GM12878 (cell line): Measurements from ENCODE around the gene LRRC8B. TPM values are rescaled to one million over a fixed set of nuclear protein-coding genes. Genes with fewer than 3 reads are reported as not detected.

Experiments used
- ATAC-seq: fragments of 200-7000 bp; cut with Tn5 transposase; 3 replicates; pipeline ENCODE4 v1.9.1; 2020; ENCODE audit warnings: mild to moderate bottlenecking, moderate library complexity
- Bru-seq: library from RNA; stranded (reverse); fragments of 400-500 nt; gene quantifications from one replicate; lab custom pipeline; 2021; lab: Mats Ljungman, UMichigan
- BruChase-seq, 2 experiments: library from RNA; stranded (reverse); fragments of 400-500 nt; gene quantifications; one replicate each; lab custom pipeline; 2021; lab: Mats Ljungman, UMichigan
- BruUV-seq: library from RNA; stranded (reverse); fragments of 400-500 nt; replicated peaks from 2 replicates; lab custom pipeline; 2021; lab: Mats Ljungman, UMichigan
- CTCF ChIA-PET: fragments of 300-600 bp; sonication (Branson Sonifier 250); formaldehyde crosslinking; extraction: SDS; loops from one replicate; lab custom pipeline; 2021; ENCODE audit warnings: inconsistent platforms; lab: Yijun Ruan, JAX
- POLR2A ChIA-PET: fragments of 350-600 bp; formaldehyde crosslinking; extraction: SDS; loops from one replicate; lab custom pipeline; 2021; ENCODE audit warnings: inconsistent platforms; lab: Charles Lee
- RAD21 ChIA-PET: fragments of 300-600 bp; sonication (Branson Sonifier 250); formaldehyde crosslinking; loops from one replicate; lab custom pipeline; 2023; ENCODE audit warnings: antibody characterized with exemption; ENCODE audit not compliant: unreplicated experiment; lab: Charles Lee
- SMC1A ChIA-PET: fragments of 300-600 bp; sonication (Branson Sonifier 250); formaldehyde crosslinking; loops from one replicate; lab custom pipeline; 2023; ENCODE audit not compliant: unreplicated experiment, uncharacterized antibody; lab: Charles Lee
- DNase-seq: peaks from one replicate; pipeline ENCODE4 v3.0.0-alpha.2; 2011; ENCODE audit warnings: low read depth, low spot score
- FAIRE-seq: peaks from 3 replicates; lab custom pipeline; 2011; peaks lifted over from hg19 to GRCh38; lab: Jason Lieb, UNC
- H2AFZ ChIP-seq: 2 replicates; pipeline ENCODE4 v1.6.0; 2011; ENCODE audit warnings: low read depth, low read length, control low read depth; ENCODE audit not compliant: control insufficient read depth
- H3K27ac ChIP-seq: 2 replicates; pipeline ENCODE4 v1.5.1; 2011; ENCODE audit warnings: control low read depth; ENCODE audit not compliant: control insufficient read depth, insufficient read depth
- H3K27me3 ChIP-seq, 2 experiments: replicated peaks in 1 of 2; 2 replicates each; pipeline versions ENCODE4 v1.6.0 to v1.6.1; 2011; ENCODE audit warnings: low read length in 1 of 2; ENCODE audit not compliant: control insufficient read depth in 2 of 2, insufficient read depth in 2 of 2
- H3K36me3 ChIP-seq, 2 experiments: 2 replicates each; pipeline ENCODE4 v1.5.1; 2011; ENCODE audit warnings: low read length in 1 of 2; ENCODE audit not compliant: control insufficient read depth in 2 of 2, insufficient read depth in 2 of 2
- H3K4me1 ChIP-seq: 2 replicates; pipeline ENCODE4 v1.6.1; 2011; ENCODE audit warnings: mild to moderate bottlenecking, low read length, moderate library complexity, mixed read lengths; ENCODE audit not compliant: control insufficient read depth, insufficient read depth
- H3K4me2 ChIP-seq: 2 replicates; pipeline ENCODE4 v1.6.0; 2011; ENCODE audit warnings: control low read depth; ENCODE audit not compliant: control insufficient read depth, insufficient read depth
- H3K4me3 ChIP-seq: fragments of 200-600 bp; sonication (generic); 2 replicates; pipeline ENCODE4 v1.5.1; 2016
- H3K79me2 ChIP-seq: 2 replicates; pipeline ENCODE4 v1.6.0; 2011; ENCODE audit warnings: low read length; ENCODE audit not compliant: control insufficient read depth, insufficient read depth
- H3K9ac ChIP-seq: 2 replicates; pipeline ENCODE4 v1.8.0; 2011; ENCODE audit warnings: low read length, control low read depth, mixed read lengths; ENCODE audit not compliant: control insufficient read depth, insufficient read depth
- H3K9me3 ChIP-seq: replicated peaks from 3 replicates; pipeline ENCODE4 v1.5.1; 2011; ENCODE audit warnings: mild to moderate bottlenecking, low read length; ENCODE audit not compliant: control insufficient read depth, insufficient read depth
- H4K20me1 ChIP-seq: 2 replicates; pipeline ENCODE4 v1.6.0; 2011; ENCODE audit not compliant: control insufficient read depth, insufficient read depth
- EED ChIP-seq: sonication (generic); IDR thresholded peaks from 2 replicates; pipeline ENCODE4 v1.6.1; 2016; ENCODE audit warnings: antibody characterized with exemption, low read depth
- ELK1 ChIP-seq: IDR thresholded peaks from 2 replicates; pipeline ENCODE4 v1.6.1; 2012; ENCODE audit warnings: low read depth, low read length, improper control_type of control experiment
- NR2C1 ChIP-seq: fragments of 450-650 bp; IDR thresholded peaks from 2 replicates; pipeline ENCODE4 v1.6.1; 2017; ENCODE audit warnings: antibody characterized with exemption, mild to moderate bottlenecking, moderate library complexity
- NR2F1 ChIP-seq: fragments of 450-650 bp; conservative IDR thresholded peaks from 2 replicates; pipeline ENCODE4 v1.6.1; 2017; ENCODE audit warnings: mild to moderate bottlenecking
- REST ChIP-seq: IDR thresholded peaks from 2 replicates; pipeline ENCODE4 v1.6.1; 2012; ENCODE audit warnings: mild to moderate bottlenecking, low read depth, low read length
- SMAD1 ChIP-seq: fragments of 450-650 bp; IDR thresholded peaks from 2 replicates; pipeline ENCODE4 v1.6.1; 2018; ENCODE audit warnings: mild to moderate bottlenecking, low read depth; ENCODE audit not compliant: partially characterized antibody
- SP1 ChIP-seq: IDR thresholded peaks from one replicate; pipeline ENCODE4 v1.6.1; 2011; ENCODE audit warnings: low read depth, low read length
- SREBF2 ChIP-seq: IDR thresholded peaks from 2 replicates; pipeline ENCODE4 v1.6.1; 2012; ENCODE audit warnings: mild to moderate bottlenecking, low read length
- SRF ChIP-seq, 2 experiments: IDR thresholded peaks; 2 replicates each; pipeline ENCODE4 v1.6.1; 2011; ENCODE audit warnings: low read depth in 2 of 2, low read length in 2 of 2, mild to moderate bottlenecking in 1 of 2, moderate library complexity in 1 of 2
- STAT1 ChIP-seq: fragments of 450-650 bp; conservative IDR thresholded peaks from 2 replicates; pipeline ENCODE4 v1.6.1; 2014; ENCODE audit warnings: antibody characterized with exemption, mild to moderate bottlenecking
- YY1 ChIP-seq: IDR thresholded peaks from 2 replicates; pipeline ENCODE4 v1.6.1; 2011; ENCODE audit warnings: low read depth, mild to moderate bottlenecking, low read length
- WGBS: methylation state at CpG from one replicate; pipeline ENCODE4 v1.1.6; 2016; ENCODE audit warnings: low lambda C conversion rate; ENCODE audit not compliant: insufficient replicate concordance, insufficient coverage; ENCODE audit errors: missing lambda C conversion rate; 5-methylcytosine and 5-hydroxymethylcytosine counted together
- in situ Hi-C: fragments of 300-500 bp; cut with MboI; formaldehyde crosslinking; loops from 9 replicates; pipeline ENCODE4 v1.14.3; 2018; ENCODE audit warnings: mixed read lengths
- intact Hi-C: fragments of 100-400 bp; cut with micrococcal nuclease; formaldehyde crosslinking; loops from one replicate; pipeline ENCODE4 v1.14.2; 2022; ENCODE audit not compliant: unreplicated experiment
- long read RNA-seq, 2 experiments: library from polyadenylated mRNA; unstranded; transcript quantifications; one replicate each; pipeline ENCODE4 v2.0.0, GENCODE V29; 2019 to 2020
- polyA minus RNA-seq, 3 experiments: library from RNA; depleted of rRNA, polyadenylated mRNA; stranded (reverse); fragments of >200 nt; gene quantifications; 2 replicates each; pipeline ENCODE4 v1.2.3, GENCODE V29; 2011
- polyA plus RNA-seq, 11 experiments: library from polyadenylated mRNA; depleted of rRNA in 4 of 11; unstranded in 6 of 11; stranded (reverse) in 5 of 11; fragments of >200 nt; fragmentation: Nextera tagmentation in 4 of 11; fragmentation: Illumina TruSeq in 1 of 11; extraction: Ambion mirVana in 4 of 11; extraction: Trizol in 1 of 11; gene quantifications; 1 replicate in 1 of 11; 2 replicates in 10 of 11; pipeline versions ENCODE4 v1.2.1 to v1.2.3, GENCODE V29; 2011 to 2016; ENCODE audit warnings: inconsistent platforms in 2 of 11, missing spikeins in 2 of 11, low read depth in 1 of 11
- total RNA-seq, 4 experiments: library from RNA; depleted of rRNA in 3 of 4; stranded (reverse); fragments of >200 nt in 3 of 4; fragmentation: Illumina TruSeq in 1 of 4; extraction: Trizol in 1 of 4; gene quantifications; 2 replicates each; pipeline versions ENCODE4 v1.2.1 to v1.2.3, GENCODE V29; 2013 to 2021
- TF ChIP-seq, protein P1 (sequence below): IDR thresholded peaks from 2 replicates; pipeline ENCODE4 v1.6.1; 2011; ENCODE audit warnings: low read depth, mild to moderate bottlenecking, low read length, moderate library complexity, borderline replicate concordance; ENCODE audit errors: extremely low read depth

LRRC8B gene
- 66.1 and 72.8 TPM in 2 replicates for total RNA-seq (2013; cell fraction: nucleolus; rRNA removed)
- 5.4 and 5.8 TPM in 2 replicates for total RNA-seq (2014; rRNA removed)
- total RNA-seq (2014; rRNA removed; fragmentation: Illumina TruSeq; extraction: Trizol) = 5.4 and 6.2 TPM in 2 replicates
- total RNA-seq (2021) = 7.9 and 8.9 TPM in 2 replicates
- 1.5 TPM for polyA plus RNA-seq (2011; ENCODE audit: low read depth)
- polyA plus RNA-seq (2011; rRNA removed) = 9.0 and 9.2 TPM in 2 replicates
- 8.0 and 11.0 TPM in 2 replicates for polyA plus RNA-seq (2011; cell fraction: cytosol; rRNA removed)
- polyA plus RNA-seq (2011; cell fraction: nucleus; rRNA removed) = 8.9 and 9.8 TPM in 2 replicates
- polyA plus RNA-seq (2012) = 1.6 and 1.8 TPM in 2 replicates
- polyA plus RNA-seq (2014; fragmentation: Illumina TruSeq; extraction: Trizol) = 5.4 and 7.7 TPM in 2 replicates
- 1 to 10 TPM; 1.3 to 1.4 TPM for polyA plus RNA-seq (2014; fragmentation: Nextera tagmentation; extraction: Ambion mirVana)
- polyA plus RNA-seq (2014; rRNA removed) = 2.7 and 3.4 TPM in 2 replicates
- 1 to 10 TPM; 6.4 to 7.6 TPM for polyA plus RNA-seq (2016; fragmentation: Nextera tagmentation; extraction: Ambion mirVana)
- 22.8 and 23.3 TPM in 2 replicates for polyA minus RNA-seq (2011; rRNA and poly(A)+ RNA removed)
- 6.0 and 7.7 TPM in 2 replicates for polyA minus RNA-seq (2011; cell fraction: cytosol; rRNA and poly(A)+ RNA removed)
- polyA minus RNA-seq (2011; cell fraction: nucleus; rRNA and poly(A)+ RNA removed) = 12.0 and 19.4 TPM in 2 replicates
- Bru-seq, nascent RNA = percentile 85 among the genes with signal in this experiment
- BruChase-seq, experiment 1, labeled RNA remaining after a 6-hour chase = percentile 66 among the genes with signal in this experiment
- BruChase-seq, experiment 2, labeled RNA remaining after a 2-hour chase = percentile 74 among the genes with signal in this experiment
- long read RNA-seq, experiment 1, partial matches to known transcripts = 0 of 1 reads
- long read RNA-seq, experiment 1, other reads (novel, unspliced or antisense) = 1 of 1 reads
- long read RNA-seq, experiment 2, partial matches to known transcripts = 0 of 6 reads
- long read RNA-seq, experiment 2, other reads (novel, unspliced or antisense) = 6 of 6 reads

GRCh38 chr1:89524369-89525168 lies at the start of gene LRRC8B:
Gene LRRC8B, plus strand, starts transcription at chr1:89524829. Its CDS starts 57,822 bp downstream, at chr1:89582651.
- SMC1A ChIA-PET = interaction anchor here (0.9 to 2.2 kb wide), 3 partner anchors 103 to 239 kb away, joined by 3 to 8 read pairs (median 3); no protein-coding TSS in a partner anchor
- peak within 1 kb of the TSS; percentile 96 for H3K4me2 ChIP-seq
- POLR2A ChIA-PET = interaction anchor here (0.6 to 1.0 kb wide), 3 partner anchors 134 to 238 kb away, joined by 3 to 5 read pairs (median 4); no protein-coding TSS in a partner anchor
- H3K9me3 ChIP-seq = no peaks in the 10 kb centered on the region; the same call in 2 of the 3 replicates
- CTCF ChIA-PET = interaction anchor here (0.8 to 1.1 kb wide), 2 partner anchors 75 to 239 kb away, joined by 3 to 5 read pairs; no protein-coding TSS in a partner anchor
- H3K36me3 ChIP-seq = no peaks in the 10 kb centered on the region
- RAD21 ChIA-PET = interaction anchor here (1.0 to 1.9 kb wide), 4 partner anchors 22 to 239 kb away, joined by 5 to 6 read pairs (median 5); no protein-coding TSS in a partner anchor
- no peak for FAIRE-seq
- peak; percentile 91 for ATAC-seq
- 1% methylated on average over 58 of the region's 85 CpGs for WGBS
- H3K4me1 ChIP-seq = peaks cover 12% of the 10 kb centered on the region; the same call in 1 of the 2 replicates
- H4K20me1 ChIP-seq = no peaks in the 10 kb centered on the region
- intact Hi-C loops = loop anchor here (2.0 to 5.0 kb wide), 2 partner anchors 74 to 298 kb away; partner anchors contain the start of gene LRRC8D
- H3K27ac ChIP-seq = peak within 1 kb of the TSS; percentile 85
- peak within 1 kb of the TSS; percentile 66 for H3K4me3 ChIP-seq
- peak within 1 kb of the TSS; percentile 92 for H2AFZ ChIP-seq
- no peaks in the 10 kb centered on the region for H3K27me3 ChIP-seq
- peaks cover 30% of the 10 kb centered on the region for H3K79me2 ChIP-seq
- DNase-seq = peak; percentile 71
- BruUV-seq = TSS peak; percentile 84
- in situ Hi-C loops = loop anchor here (25.0 kb wide), 1 partner anchor 463 kb away; the partner anchor contains the start of gene ZNF326
- H3K9ac ChIP-seq = peak within 1 kb of the TSS; percentile 74
- no peak; the same call in 1 of the 2 replicates for TF ChIP-seq ELK1
- TF ChIP-seq SMAD1 = no peak
- TF ChIP-seq, protein P1, sequence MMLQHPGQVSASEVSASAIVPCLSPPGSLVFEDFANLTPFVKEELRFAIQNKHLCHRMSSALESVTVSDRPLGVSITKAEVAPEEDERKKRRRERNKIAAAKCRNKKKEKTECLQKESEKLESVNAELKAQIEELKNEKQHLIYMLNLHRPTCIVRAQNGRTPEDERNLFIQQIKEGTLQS = no peak
- no peak; the same call in 1 of the 2 replicates for TF ChIP-seq NR2F1
- TF ChIP-seq SREBF2 = no peak
- no peak for TF ChIP-seq NR2C1
- peak; percentile 50; the same call in 1 of the 2 replicates for TF ChIP-seq REST
- TF ChIP-seq SRF (IDR thresholded peaks at IDR 0.05; ENCODE audit: low read depth in 2 of 2, low read length in 2 of 2) = no peak
- TF ChIP-seq STAT1 = 0 out of 2 replicates have a peak, but pooled peaks have one; percentile 18
- no peak for TF ChIP-seq EED
- peak; percentile 27 for TF ChIP-seq SP1
- TF ChIP-seq YY1 = peak; percentile 72
